Adrenal gland (tissue), 12 donors: ENCODE measurements around the gene NOVA1. TPM values are rescaled to one million over a fixed set of nuclear protein-coding genes. Genes with fewer than 3 reads are reported as not detected.

Source experiments
- DNase-seq, 7 donors: peaks; one replicate each; pipeline ENCODE4 v3.0.0-alpha.2; 2019 to 2020
- H3K27ac ChIP-seq, 5 donors: fragments of 200-600 bp; sonication (generic) in 4 of 5; 1 replicate in 3 of 5; 2 replicates in 2 of 5; pipeline versions ENCODE4 v1.5.1 to v1.8.0; 2016 to 2020; ENCODE audit warnings: mild to moderate bottlenecking in 1 of 5
- H3K27me3 ChIP-seq: fragments of 200-600 bp; 2 replicates; pipeline ENCODE4 v1.8.0; 2021
- H3K36me3 ChIP-seq, 2 donors: fragments of 200-600 bp; replicated peaks in 1 of 2; 1 replicate in 1 of 2; 2 replicates in 1 of 2; pipeline versions ENCODE4 v1.5.1 to v1.8.0; 2018 to 2022
- H3K4me1 ChIP-seq, 2 donors: fragments of 200-600 bp; replicated peaks in 1 of 2; 1 replicate in 1 of 2; 2 replicates in 1 of 2; pipeline versions ENCODE4 v1.5.1 to v1.8.0; 2018 to 2021
- H3K4me3 ChIP-seq, 4 donors: fragments of 200-600 bp; sonication (generic) in 3 of 4; one replicate each; pipeline ENCODE4 v1.5.1; 2016 to 2018
- H3K9me3 ChIP-seq, 3 donors: fragments of 200-600 bp; sonication (generic) in 1 of 3; replicated peaks in 1 of 3; 1 replicate in 2 of 3; 2 replicates in 1 of 3; pipeline versions ENCODE4 v1.5.1 to v1.8.0; 2016 to 2021
- POLR2A ChIP-seq, 2 donors: fragments of 450-650 bp; IDR thresholded peaks; one replicate each; pipeline ENCODE4 v1.6.1; 2017; ENCODE audit warnings: antibody characterized with exemption in 2 of 2, mild to moderate bottlenecking in 2 of 2, moderate library complexity in 1 of 2
- WGBS, 4 donors: extraction: QIAGEN DNeasy Blood & Tissue Kit in 2 of 4; methylation state at CpG; one replicate each; pipeline versions ENCODE4 v1.1.5 to v1.1.7; 2013 to 2017; 5-methylcytosine and 5-hydroxymethylcytosine counted together
- intact Hi-C, 2 donors: fragments of 100-400 bp; cut with DNase I; formaldehyde crosslinking; loops; one replicate each; pipeline versions ENCODE4 v1.14.1 to v1.15.0; 2022 to 2023
- polyA plus RNA-seq, 3 donors: library from polyadenylated mRNA; stranded (reverse); fragments of 200-250 nt in 2 of 3; fragments of 350-450 nt in 1 of 3; fragmentation: Illumina TruSeq in 1 of 3; extraction: RNeasy Lipid Tissue Mini Kit (QIAGEN cat#74804) in 1 of 3; gene quantifications; one replicate each; pipeline ENCODE4 v1.2.3, GENCODE V29; 2013 to 2014
- total RNA-seq, 9 donors: library from RNA; depleted of rRNA in 4 of 9; stranded (reverse); fragments of >200 nt in 4 of 9; fragments of 120-200 nt in 1 of 9; fragmentation: NEBNext Ultra II Directional in 1 of 9; extraction: Animal tissue kit (Norgen Biotek cat#: 25700) in 1 of 9; gene quantifications; one replicate each; pipeline versions ENCODE4 v1.1.0 to v1.2.4, GENCODE V29; 2013 to 2023
- TF ChIP-seq, protein P1 (sequence below), 6 experiments: fragments of 450-650 bp in 4 of 6; fragments of 200-600 bp in 2 of 6; sonication (generic) in 1 of 6; IDR thresholded peaks; 1 replicate in 5 of 6; 2 replicates in 1 of 6; pipeline versions ENCODE4 v1.5.1 to v1.8.0; 2016 to 2021; ENCODE audit warnings: antibody characterized with exemption in 6 of 6, mild to moderate bottlenecking in 2 of 6, moderate library complexity in 1 of 6
- donor health status: healthy with polysubstance abuse.
- donor health status: Bipolar disorder and iron deficiency.
- donor health status: DM: yes; HTN: yes; CAD: no.
- donor health status: DM: no; HTN: no; CAD: no.
- donor health status: DM: no; HTN: no; CAD: no.
- donor health status: DM: yes; HTN: yes; CAD: no.

Gene NOVA1
- total and polyA plus RNA-seq, 12 donors, result 0.69 to 16.6 (median 4.4) TPM

- 84 to 90% (median 90%) methylated on average over 7 of the region's 7 CpGs for WGBS, 4 donors
- TF ChIP-seq POLR2A (IDR thresholded peaks at IDR 0.05), result no peak
- TF ChIP-seq, protein P1, sequence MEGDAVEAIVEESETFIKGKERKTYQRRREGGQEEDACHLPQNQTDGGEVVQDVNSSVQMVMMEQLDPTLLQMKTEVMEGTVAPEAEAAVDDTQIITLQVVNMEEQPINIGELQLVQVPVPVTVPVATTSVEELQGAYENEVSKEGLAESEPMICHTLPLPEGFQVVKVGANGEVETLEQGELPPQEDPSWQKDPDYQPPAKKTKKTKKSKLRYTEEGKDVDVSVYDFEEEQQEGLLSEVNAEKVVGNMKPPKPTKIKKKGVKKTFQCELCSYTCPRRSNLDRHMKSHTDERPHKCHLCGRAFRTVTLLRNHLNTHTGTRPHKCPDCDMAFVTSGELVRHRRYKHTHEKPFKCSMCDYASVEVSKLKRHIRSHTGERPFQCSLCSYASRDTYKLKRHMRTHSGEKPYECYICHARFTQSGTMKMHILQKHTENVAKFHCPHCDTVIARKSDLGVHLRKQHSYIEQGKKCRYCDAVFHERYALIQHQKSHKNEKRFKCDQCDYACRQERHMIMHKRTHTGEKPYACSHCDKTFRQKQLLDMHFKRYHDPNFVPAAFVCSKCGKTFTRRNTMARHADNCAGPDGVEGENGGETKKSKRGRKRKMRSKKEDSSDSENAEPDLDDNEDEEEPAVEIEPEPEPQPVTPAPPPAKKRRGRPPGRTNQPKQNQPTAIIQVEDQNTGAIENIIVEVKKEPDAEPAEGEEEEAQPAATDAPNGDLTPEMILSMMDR (IDR thresholded peaks at IDR 0.05), result no peak
- Histone ChIP-seq H3K27ac (no peak overlapping the region), H3K4me1 (no peaks in the 10 kb centered on the region), H3K36me3 (no peaks in the 10 kb centered on the region), H3K27me3 (no peaks in the 10 kb centered on the region), H3K4me3 (no peak overlapping the region), H3K9me3 (no peaks in the 10 kb centered on the region)
- intact Hi-C loops, result no loop called here
- DNase-seq, result no peak
Measured at GRCh38 chr14:26528415-26529182, 69.2 kb downstream of the NOVA1 start.

DNA sequence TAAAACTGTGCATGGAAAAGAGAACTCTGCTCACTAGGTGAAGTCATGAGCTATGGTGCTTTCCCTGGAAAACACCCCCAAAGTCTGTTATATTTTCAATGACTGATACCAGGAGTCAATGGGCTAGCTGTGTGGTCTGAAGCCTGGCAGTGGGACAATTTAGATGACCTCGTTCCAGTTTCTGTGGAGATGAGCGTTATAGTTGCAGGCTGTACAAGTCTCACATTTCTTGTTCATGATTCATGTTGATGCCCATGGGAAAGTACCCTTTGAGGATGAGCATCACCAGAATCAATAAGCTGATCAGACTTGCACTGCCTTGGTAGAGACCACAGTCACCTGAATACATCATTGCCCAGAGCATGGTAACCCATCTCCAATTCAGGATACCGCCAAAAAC, 70.7 kb downstream of the NOVA1 start:
- Histone ChIP-seq H3K9me3 (no peaks in the 10 kb centered on the region), H3K4me3 (no peak overlapping the region), H3K4me1 (no peaks in the 10 kb centered on the region), H3K27me3 (no peaks in the 10 kb centered on the region), H3K36me3 (no peaks in the 10 kb centered on the region), H3K27ac (no peak overlapping the region)
- DNase-seq, result no peak
- WGBS, 4 donors, result 64 to 75% (median 68%) methylated on average over 3 of the region's 3 CpGs
- intact Hi-C loops, result no loop called here
- TF ChIP-seq POLR2A (IDR thresholded peaks at IDR 0.05), result no peak
- TF ChIP-seq, protein P1 (IDR thresholded peaks at IDR 0.05), result no peak

- Histone ChIP-seq H3K4me1 (no peaks in the 10 kb centered on the region), H3K9me3 (no peaks in the 10 kb centered on the region), H3K4me3 (no peak overlapping the region), H3K27ac (no peak overlapping the region), H3K27me3 (no peaks in the 10 kb centered on the region), H3K36me3 (no peaks in the 10 kb centered on the region)
- 92 to 98% (median 94%) methylated on average over 1 of the region's 1 CpG for WGBS, 4 donors
- intact Hi-C loops, result no loop called here
- no peak for DNase-seq
- no peak for TF ChIP-seq POLR2A (IDR thresholded peaks at IDR 0.05)
- TF ChIP-seq, protein P1 (IDR thresholded peaks at IDR 0.05), result no peak
Measured at GRCh38 chr14:26526137-26526536, 71.7 kb downstream of the NOVA1 start.

DNA sequence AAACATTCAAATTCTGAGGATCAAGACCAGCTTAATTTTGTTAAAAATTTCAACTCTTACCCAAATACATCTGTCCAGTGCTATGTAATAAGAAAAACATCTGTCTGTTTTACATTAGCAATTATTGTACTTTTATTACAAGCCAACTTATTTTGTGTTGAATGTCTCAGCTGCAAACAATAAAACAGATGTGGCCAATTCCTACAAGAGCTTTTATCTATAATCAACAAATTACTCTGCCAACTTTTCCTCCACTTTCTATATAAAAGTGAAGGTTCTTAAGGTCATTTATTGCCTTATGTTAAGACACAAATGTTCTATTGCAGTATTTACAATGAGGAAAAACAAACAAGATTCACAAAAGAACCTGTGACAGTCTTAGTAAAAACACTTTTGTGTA, 72.7 kb downstream of the NOVA1 start:
- intact Hi-C loops, result no loop called here
- DNase-seq, result no peak
- Histone ChIP-seq H3K4me3 (no peak overlapping the region), H3K27ac (no peak overlapping the region), H3K27me3 (no peaks in the 10 kb centered on the region), H3K36me3 (no peaks in the 10 kb centered on the region), H3K9me3 (no peaks in the 10 kb centered on the region), H3K4me1 (no peaks in the 10 kb centered on the region)
- TF ChIP-seq, protein P1 (IDR thresholded peaks at IDR 0.05), result no peak
- TF ChIP-seq POLR2A (IDR thresholded peaks at IDR 0.05), result no peak
